Testis (tissue), 3 donors: Measurements from ENCODE around the gene RPAP2. TPM values are rescaled to one million over a fixed set of nuclear protein-coding genes. Genes with fewer than 3 reads are reported as not detected.
"Not testable (repeated sequence)": the region's sequence is repeated elsewhere in the genome, so short reads cannot be mapped to it uniquely, and the experiment has no call there.

Experiments
- DNase-seq: peaks from one replicate; pipeline ENCODE4 v3.0.0-alpha.2; 2019
- H3K27ac ChIP-seq, 2 donors: fragments of 200-600 bp; sonication (generic); one replicate each; pipeline ENCODE4 v1.5.1; 2019
- H3K27me3 ChIP-seq: fragments of 200-600 bp; sonication (generic); one replicate; pipeline ENCODE4 v1.5.1; 2019
- H3K36me3 ChIP-seq: fragments of 200-600 bp; sonication (generic); one replicate; pipeline ENCODE4 v1.5.1; 2017; ENCODE audit warnings: low read depth; ENCODE audit errors: missing control alignments
- H3K4me1 ChIP-seq: fragments of 200-600 bp; sonication (generic); one replicate; pipeline ENCODE4 v1.5.1; 2019
- H3K4me3 ChIP-seq, 2 donors: fragments of 200-600 bp; sonication (generic); one replicate each; pipeline ENCODE4 v1.5.1; 2017 to 2019
- H3K9me3 ChIP-seq: fragments of 200-600 bp; sonication (generic); one replicate; pipeline ENCODE4 v1.5.1; 2017
- CTCF ChIP-seq, 3 experiments: fragments of 450-650 bp in 2 of 3; fragments of 200-600 bp in 1 of 3; sonication (generic) in 1 of 3; IDR thresholded peaks; one replicate each; pipeline ENCODE4 v1.5.1; 2016 to 2019; ENCODE audit warnings: antibody characterized with exemption in 3 of 3, mild to moderate bottlenecking in 2 of 3, moderate library complexity in 1 of 3
- POLR2A ChIP-seq: fragments of 450-650 bp; IDR thresholded peaks from one replicate; pipeline ENCODE4 v1.6.1; 2017; ENCODE audit warnings: antibody characterized with exemption, mild to moderate bottlenecking, moderate library complexity
- WGBS, 2 donors: methylation state at CpG; one replicate each; pipeline ENCODE4 v1.1.5; 2018; 5-methylcytosine and 5-hydroxymethylcytosine counted together
- intact Hi-C: fragments of 100-400 bp; cut with DNase I; formaldehyde crosslinking; loops from one replicate; pipeline ENCODE4 v1.15.1; 2023; ENCODE audit warnings: low total_unique reads
- polyA plus RNA-seq: library from polyadenylated mRNA; stranded (reverse); fragments of 350-450 nt; fragmentation: Illumina TruSeq; extraction: RNeasy Lipid Tissue Mini Kit (QIAGEN cat#74804); gene quantifications from one replicate; pipeline ENCODE4 v1.2.3, GENCODE V29; 2014; ENCODE audit warnings: low read depth, low replicate concordance; ENCODE audit not compliant: insufficient read depth
- total RNA-seq, 2 donors: library from RNA; depleted of rRNA; stranded (reverse); fragments of >200 nt; gene quantifications; one replicate each; pipeline ENCODE4 v1.2.3, GENCODE V29; 2016

RPAP2 gene
- total and polyA plus RNA-seq, 3 donors from 2014 or later: 5.8 to 14.5 (median 6.1) TPM

GRCh38 chr1:92372164-92372563 lies 73.3 kb downstream of the RPAP2 start:
- DNase-seq: no peak
- intact Hi-C loops: no loop called here
- 75 to 76% methylated on average over 2 of the region's 2 CpGs for WGBS, 2 donors
- Histone ChIP-seq H3K27ac (no peak overlapping the region), H3K36me3 (no peaks in the 10 kb centered on the region), H3K9me3 (no peaks in the 10 kb centered on the region), H3K4me1 (no peaks in the 10 kb centered on the region), H3K27me3 (no peaks in the 10 kb centered on the region), H3K4me3 (no peak overlapping the region)
- no peak for TF ChIP-seq POLR2A
- TF ChIP-seq CTCF (IDR thresholded peaks at IDR 0.05): no peak

GRCh38 chr1:92374223-92374622 lies 75.4 kb downstream of the RPAP2 start:
- H3K27me3 ChIP-seq: no peaks in the 10 kb centered on the region
- 80 to 85% methylated on average over 2 of the region's 2 CpGs for whole genome bisulfite sequencing, 2 donors
- no peaks in the 10 kb centered on the region for H3K4me1 ChIP-seq
- no peak overlapping the region for H3K27ac ChIP-seq
- no peak for DNase-seq
- intact Hi-C loops: no loop called here
- no peaks in the 10 kb centered on the region for H3K36me3 ChIP-seq
- no peak overlapping the region for H3K4me3 ChIP-seq
- no peaks in the 10 kb centered on the region for H3K9me3 ChIP-seq
- TF ChIP-seq POLR2A (no peak), CTCF (IDR thresholded peaks at IDR 0.05) (no peak)

- no peak for DNase-seq
- H3K27ac ChIP-seq: no peak overlapping the region
- no peaks in the 10 kb centered on the region for H3K36me3 ChIP-seq
- intact Hi-C loops: no loop called here
- H3K9me3 ChIP-seq: no peaks in the 10 kb centered on the region
- no peak overlapping the region for H3K4me3 ChIP-seq
- no peaks in the 10 kb centered on the region for H3K27me3 ChIP-seq
- WGBS, 2 donors: 75 to 82% methylated on average over 2 of the region's 2 CpGs
- no peaks in the 10 kb centered on the region for H3K4me1 ChIP-seq
- TF ChIP-seq POLR2A (no peak), CTCF (IDR thresholded peaks at IDR 0.05) (no peak)
Measured at GRCh38 chr1:92376345-92376744, 77.5 kb downstream of the RPAP2 start.

GRCh38 chr1:92377991-92378390 lies 79.1 kb downstream of the RPAP2 start:
- 95 to 96% methylated on average over 4 of the region's 4 CpGs for WGBS, 2 donors
- H3K27me3 ChIP-seq, H3K4me1 ChIP-seq, DNase-seq, intact Hi-C loops, H3K36me3 ChIP-seq, H3K4me3 ChIP-seq, H3K9me3 ChIP-seq, H3K27ac ChIP-seq: not testable (repeated sequence)

GRCh38 chr1:92380867-92381266 lies 82.0 kb downstream of the RPAP2 start:
- no peak for DNase-seq
- Histone ChIP-seq H3K27ac (no peak overlapping the region), H3K36me3 (no peaks in the 10 kb centered on the region), H3K27me3 (no peaks in the 10 kb centered on the region), H3K4me1 (no peaks in the 10 kb centered on the region), H3K9me3 (no peaks in the 10 kb centered on the region), H3K4me3 (no peak overlapping the region)
- TF ChIP-seq CTCF (IDR thresholded peaks at IDR 0.05) (no peak), POLR2A (no peak)
- intact Hi-C loops: no loop called here
- 83 to 100% methylated on average over 2 of the region's 2 CpGs for WGBS, 2 donors

GRCh38 chr1:92393966-92394365 lies 95.1 kb downstream of the RPAP2 start:
- H3K27ac ChIP-seq, DNase-seq, H3K4me1 ChIP-seq, H3K4me3 ChIP-seq, H3K27me3 ChIP-seq, intact Hi-C loops, H3K36me3 ChIP-seq, H3K9me3 ChIP-seq: not testable (repeated sequence)
- 73 to 96% methylated on average over 4 of the region's 4 CpGs for WGBS, 2 donors
